Measurements from ENCODE around the gene VSIR.

GRCh38 chr10:71734797-71735196, 38.5 kb downstream of the VSIR start:
- TF ChIP-seq CTCF (IDR thresholded peaks at IDR 0.05) (no peak), POLR2A (IDR thresholded peaks at IDR 0.05) (no peak)

Data from right lobe of liver (tissue), 4 donors.